GM23338 (cell line): ENCODE data around the gene DDR2. TPM values are rescaled to one million over a fixed set of nuclear protein-coding genes. Genes with fewer than 3 reads are reported as not detected.

ENCODE experiments used
- ATAC-seq: fragments of 200-7000 bp; cut with Tn5 transposase; 3 replicates; pipeline ENCODE4 v1.9.1; 2020
- DNase-seq: peaks from one replicate; pipeline ENCODE4 v3.0.0-alpha.2; 2015; ENCODE audit warnings: low spot score
- H2AFZ ChIP-seq: fragments of 200-600 bp; sonication (generic); 2 replicates; pipeline ENCODE4 v1.8.0; 2016; ENCODE audit warnings: antibody characterized with exemption, mild to moderate bottlenecking, moderate library complexity
- H3F3A ChIP-seq: fragments of 200-600 bp; sonication (generic); replicated peaks from 2 replicates; pipeline ENCODE4 v1.8.0; 2017; ENCODE audit warnings: antibody characterized with exemption, mixed run types, low read depth
- H3K27ac ChIP-seq: fragments of 200-600 bp; sonication (generic); 2 replicates; pipeline ENCODE4 v1.6.1; 2016; ENCODE audit warnings: low read depth
- H3K27me3 ChIP-seq: fragments of 200-600 bp; sonication (generic); 2 replicates; pipeline ENCODE4 v1.8.0; 2016; ENCODE audit warnings: mild to moderate bottlenecking, mixed run types, moderate library complexity; ENCODE audit not compliant: insufficient read depth
- H3K36me3 ChIP-seq: fragments of 200-600 bp; sonication (generic); 2 replicates; pipeline ENCODE4 v1.8.0; 2016; ENCODE audit warnings: mild to moderate bottlenecking; ENCODE audit not compliant: insufficient read depth
- H3K4me1 ChIP-seq: fragments of 200-600 bp; sonication (generic); 2 replicates; pipeline ENCODE4 v1.8.0; 2016; ENCODE audit warnings: mild to moderate bottlenecking, moderate library complexity; ENCODE audit not compliant: insufficient read depth
- H3K4me2 ChIP-seq: fragments of 200-600 bp; sonication (generic); 2 replicates; pipeline ENCODE4 v1.7.1; 2017; ENCODE audit warnings: mixed run types
- H3K4me3 ChIP-seq: fragments of 200-600 bp; sonication (generic); 2 replicates; pipeline ENCODE4 v1.6.1; 2016; ENCODE audit warnings: mixed run types
- H3K79me2 ChIP-seq: fragments of 200-600 bp; sonication (generic); replicated peaks from 2 replicates; pipeline ENCODE4 v1.8.0; 2017; ENCODE audit warnings: mild to moderate bottlenecking; ENCODE audit not compliant: insufficient read depth
- H3K9me2 ChIP-seq: fragments of 200-600 bp; sonication (generic); 2 replicates; pipeline ENCODE4 v1.8.0; 2017; ENCODE audit not compliant: insufficient read depth
- H4K20me1 ChIP-seq: fragments of 200-600 bp; sonication (generic); replicated peaks from 2 replicates; pipeline ENCODE4 v1.8.0; 2017; ENCODE audit warnings: mild to moderate bottlenecking; ENCODE audit not compliant: insufficient read depth
- H3K27ac Mint-ChIP-seq: 2 replicates; pipeline ENCODE4 v1.8.0; 2020; ENCODE audit warnings: inconsistent platforms, mild to moderate bottlenecking, moderate library complexity, mixed read lengths
- H3K27me3 Mint-ChIP-seq: 3 replicates; pipeline ENCODE4 v1.8.0; 2022; ENCODE audit warnings: low read depth, mild to moderate bottlenecking, moderate library complexity, mixed read lengths, inconsistent platforms; ENCODE audit not compliant: insufficient read depth, poor library complexity
- H3K36me3 Mint-ChIP-seq: 3 replicates; pipeline ENCODE4 v1.8.0; 2021; ENCODE audit warnings: low read depth, mild to moderate bottlenecking, inconsistent platforms, moderate library complexity, mixed read lengths
- H3K4me1 Mint-ChIP-seq: 3 replicates; pipeline ENCODE4 v1.8.0; 2020; ENCODE audit warnings: mild to moderate bottlenecking, inconsistent platforms, mixed read lengths
- H3K4me3 Mint-ChIP-seq: 3 replicates; pipeline ENCODE4 v1.8.0; 2021; ENCODE audit warnings: moderate library complexity, mild to moderate bottlenecking, inconsistent platforms, mixed read lengths
- H3K9me3 Mint-ChIP-seq: 3 replicates; pipeline ENCODE4 v1.8.0; 2020; ENCODE audit warnings: moderate library complexity, mild to moderate bottlenecking, inconsistent platforms, mixed read lengths
- CREB1 ChIP-seq: fragments of 250-450 bp; sonication (Bioruptor Pico); IDR thresholded peaks from 2 replicates; pipeline ENCODE4 v1.5.0; 2020; ENCODE audit warnings: low read depth, mild to moderate bottlenecking, moderate library complexity
- CTCF ChIP-seq, 2 experiments: fragments of 200-600 bp in 1 of 2; sonication (generic) in 1 of 2; conservative IDR thresholded peaks; 2 replicates each; pipeline versions ENCODE4 v1.5.1 to v1.6.1; 2016 to 2017; ENCODE audit warnings: antibody characterized with exemption in 2 of 2, low read depth in 2 of 2, mild to moderate bottlenecking in 2 of 2, moderate library complexity in 1 of 2
- EZH2 ChIP-seq: fragments of 200-600 bp; sonication (generic); IDR thresholded peaks from one replicate; pipeline ENCODE4 v1.8.0; 2017; ENCODE audit warnings: antibody characterized with exemption, mild to moderate bottlenecking, low read depth; ENCODE audit not compliant: unreplicated experiment
- EZH2phosphoT487 ChIP-seq: fragments of 200-600 bp; sonication (generic); IDR thresholded peaks from one replicate; pipeline ENCODE4 v1.8.1; 2018; ENCODE audit warnings: antibody characterized with exemption; ENCODE audit not compliant: unreplicated experiment
- JUNB ChIP-seq: IDR thresholded peaks from one replicate; pipeline ENCODE4 v1.6.1; 2016; ENCODE audit warnings: antibody characterized with exemption; ENCODE audit not compliant: unreplicated experiment
- NANOG ChIP-seq: IDR thresholded peaks from 2 replicates; pipeline ENCODE4 v1.6.1; 2016; ENCODE audit warnings: antibody characterized with exemption, borderline replicate concordance
- POLR2AphosphoS5 ChIP-seq: IDR thresholded peaks from 2 replicates; pipeline ENCODE4 v1.6.1; 2016; ENCODE audit warnings: antibody characterized with exemption, low read depth
- REST ChIP-seq: IDR thresholded peaks from one replicate; pipeline ENCODE4 v1.6.1; 2018; ENCODE audit warnings: antibody characterized with exemption; ENCODE audit not compliant: unreplicated experiment
- STAT1 ChIP-seq: IDR thresholded peaks from one replicate; pipeline ENCODE4 v1.6.1; 2016; ENCODE audit warnings: antibody characterized with exemption; ENCODE audit not compliant: unreplicated experiment
- ZNF114 ChIP-seq: fragments of 250-450 bp; sonication (Bioruptor Pico); IDR thresholded peaks from 2 replicates; pipeline ENCODE4 v1.5.0; 2020; ENCODE audit warnings: mild to moderate bottlenecking, moderate library complexity
- ZNF331 ChIP-seq: fragments of 250-450 bp; sonication (Bioruptor Pico); IDR thresholded peaks from 2 replicates; pipeline ENCODE4 v1.5.0; 2020; ENCODE audit warnings: low read depth, mild to moderate bottlenecking, moderate library complexity
- polyA plus RNA-seq: library from polyadenylated mRNA; unstranded; fragments of >200 nt; fragmentation: Nextera tagmentation; extraction: Ambion mirVana; gene quantifications from 2 replicates; pipeline ENCODE4 v1.2.1, GENCODE V29; 2016
- total RNA-seq: library from RNA; depleted of rRNA; stranded (reverse); fragments of >200 nt; shearing (Covaris generic); gene quantifications from 2 replicates; pipeline ENCODE4 v1.2.3, GENCODE V29; 2014
- TF ChIP-seq, protein P1 (sequence below): IDR thresholded peaks from 2 replicates; pipeline ENCODE4 v1.6.1; 2016; ENCODE audit warnings: antibody characterized with exemption
- TF ChIP-seq, protein P2 (sequence below): fragments of 250-450 bp; sonication (Bioruptor Pico); IDR thresholded peaks from 2 replicates; pipeline ENCODE4 v1.5.0; 2020; ENCODE audit warnings: mild to moderate bottlenecking, moderate library complexity

The DDR2 gene
- total and polyA plus RNA-seq, 2 experiments from 2014 or later, result 0.66 to 1.8 TPM

DNA sequence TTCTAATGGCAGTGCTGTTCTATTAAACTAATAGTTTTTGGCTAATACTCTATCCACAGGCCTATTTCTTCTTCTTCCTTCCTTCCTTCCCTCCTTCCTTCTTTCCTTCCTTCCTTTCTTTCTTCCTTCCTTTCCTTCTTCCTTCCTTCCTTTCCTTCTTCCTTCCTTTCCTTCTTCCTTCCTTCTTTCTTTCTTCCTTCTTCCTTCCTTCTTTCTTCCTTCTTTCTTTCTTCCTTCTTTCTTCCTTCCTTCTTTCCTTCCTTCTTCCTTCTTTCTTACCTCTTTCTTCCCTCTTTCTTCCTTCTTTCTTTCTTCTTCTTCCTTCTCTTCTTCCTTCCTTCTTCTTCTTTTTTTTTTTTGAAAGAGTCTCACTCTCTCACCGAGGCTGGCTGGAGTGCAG is 197.0 kb downstream of the DDR2 start:
- Mint-ChIP-seq H3K36me3 (no peaks in the 10 kb centered on the region), H3K9me3 (no peaks in the 10 kb centered on the region), H3K27ac (no peak overlapping the region), H3K27me3 (no peaks in the 10 kb centered on the region), H3K4me3 (no peak overlapping the region), H3K4me1 (peaks cover 8% of the 10 kb centered on the region; the same call in 2 of the 3 replicates)
- Histone ChIP-seq H4K20me1 (no peaks in the 10 kb centered on the region), H3K4me1 (peaks cover 6% of the 10 kb centered on the region; the same call in 1 of the 2 replicates), H3K36me3 (no peaks in the 10 kb centered on the region), H3K4me3 (no peak overlapping the region), H3K4me2 (no peak overlapping the region), H3K9me2 (peaks cover 5% of the 10 kb centered on the region; the same call in 1 of the 2 replicates), H2AFZ (no peak overlapping the region), H3F3A (no peaks in the 10 kb centered on the region), H3K79me2 (no peaks in the 10 kb centered on the region), H3K27me3 (no peaks in the 10 kb centered on the region; the same call in 1 of the 2 replicates), H3K27ac (no peak overlapping the region)
- no peak for ATAC-seq
- DNase-seq, result no peak
- TF ChIP-seq ZNF331 (no peak), CTCF (conservative IDR thresholded peaks at IDR 0.05; ENCODE audit: low read depth in 2 of 2) (no peak), EZH2 (no peak), JUNB (no peak), REST (no peak), ZNF114 (CRISPR knock-in tag) (no peak), POLR2AphosphoS5 (no peak), STAT1 (no peak), CREB1 (no peak), NANOG (no peak), EZH2phosphoT487 (no peak)
- TF ChIP-seq, protein P1, sequence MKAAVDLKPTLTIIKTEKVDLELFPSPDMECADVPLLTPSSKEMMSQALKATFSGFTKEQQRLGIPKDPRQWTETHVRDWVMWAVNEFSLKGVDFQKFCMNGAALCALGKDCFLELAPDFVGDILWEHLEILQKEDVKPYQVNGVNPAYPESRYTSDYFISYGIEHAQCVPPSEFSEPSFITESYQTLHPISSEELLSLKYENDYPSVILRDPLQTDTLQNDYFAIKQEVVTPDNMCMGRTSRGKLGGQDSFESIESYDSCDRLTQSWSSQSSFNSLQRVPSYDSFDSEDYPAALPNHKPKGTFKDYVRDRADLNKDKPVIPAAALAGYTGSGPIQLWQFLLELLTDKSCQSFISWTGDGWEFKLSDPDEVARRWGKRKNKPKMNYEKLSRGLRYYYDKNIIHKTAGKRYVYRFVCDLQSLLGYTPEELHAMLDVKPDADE, result no peak
- TF ChIP-seq, protein P2, sequence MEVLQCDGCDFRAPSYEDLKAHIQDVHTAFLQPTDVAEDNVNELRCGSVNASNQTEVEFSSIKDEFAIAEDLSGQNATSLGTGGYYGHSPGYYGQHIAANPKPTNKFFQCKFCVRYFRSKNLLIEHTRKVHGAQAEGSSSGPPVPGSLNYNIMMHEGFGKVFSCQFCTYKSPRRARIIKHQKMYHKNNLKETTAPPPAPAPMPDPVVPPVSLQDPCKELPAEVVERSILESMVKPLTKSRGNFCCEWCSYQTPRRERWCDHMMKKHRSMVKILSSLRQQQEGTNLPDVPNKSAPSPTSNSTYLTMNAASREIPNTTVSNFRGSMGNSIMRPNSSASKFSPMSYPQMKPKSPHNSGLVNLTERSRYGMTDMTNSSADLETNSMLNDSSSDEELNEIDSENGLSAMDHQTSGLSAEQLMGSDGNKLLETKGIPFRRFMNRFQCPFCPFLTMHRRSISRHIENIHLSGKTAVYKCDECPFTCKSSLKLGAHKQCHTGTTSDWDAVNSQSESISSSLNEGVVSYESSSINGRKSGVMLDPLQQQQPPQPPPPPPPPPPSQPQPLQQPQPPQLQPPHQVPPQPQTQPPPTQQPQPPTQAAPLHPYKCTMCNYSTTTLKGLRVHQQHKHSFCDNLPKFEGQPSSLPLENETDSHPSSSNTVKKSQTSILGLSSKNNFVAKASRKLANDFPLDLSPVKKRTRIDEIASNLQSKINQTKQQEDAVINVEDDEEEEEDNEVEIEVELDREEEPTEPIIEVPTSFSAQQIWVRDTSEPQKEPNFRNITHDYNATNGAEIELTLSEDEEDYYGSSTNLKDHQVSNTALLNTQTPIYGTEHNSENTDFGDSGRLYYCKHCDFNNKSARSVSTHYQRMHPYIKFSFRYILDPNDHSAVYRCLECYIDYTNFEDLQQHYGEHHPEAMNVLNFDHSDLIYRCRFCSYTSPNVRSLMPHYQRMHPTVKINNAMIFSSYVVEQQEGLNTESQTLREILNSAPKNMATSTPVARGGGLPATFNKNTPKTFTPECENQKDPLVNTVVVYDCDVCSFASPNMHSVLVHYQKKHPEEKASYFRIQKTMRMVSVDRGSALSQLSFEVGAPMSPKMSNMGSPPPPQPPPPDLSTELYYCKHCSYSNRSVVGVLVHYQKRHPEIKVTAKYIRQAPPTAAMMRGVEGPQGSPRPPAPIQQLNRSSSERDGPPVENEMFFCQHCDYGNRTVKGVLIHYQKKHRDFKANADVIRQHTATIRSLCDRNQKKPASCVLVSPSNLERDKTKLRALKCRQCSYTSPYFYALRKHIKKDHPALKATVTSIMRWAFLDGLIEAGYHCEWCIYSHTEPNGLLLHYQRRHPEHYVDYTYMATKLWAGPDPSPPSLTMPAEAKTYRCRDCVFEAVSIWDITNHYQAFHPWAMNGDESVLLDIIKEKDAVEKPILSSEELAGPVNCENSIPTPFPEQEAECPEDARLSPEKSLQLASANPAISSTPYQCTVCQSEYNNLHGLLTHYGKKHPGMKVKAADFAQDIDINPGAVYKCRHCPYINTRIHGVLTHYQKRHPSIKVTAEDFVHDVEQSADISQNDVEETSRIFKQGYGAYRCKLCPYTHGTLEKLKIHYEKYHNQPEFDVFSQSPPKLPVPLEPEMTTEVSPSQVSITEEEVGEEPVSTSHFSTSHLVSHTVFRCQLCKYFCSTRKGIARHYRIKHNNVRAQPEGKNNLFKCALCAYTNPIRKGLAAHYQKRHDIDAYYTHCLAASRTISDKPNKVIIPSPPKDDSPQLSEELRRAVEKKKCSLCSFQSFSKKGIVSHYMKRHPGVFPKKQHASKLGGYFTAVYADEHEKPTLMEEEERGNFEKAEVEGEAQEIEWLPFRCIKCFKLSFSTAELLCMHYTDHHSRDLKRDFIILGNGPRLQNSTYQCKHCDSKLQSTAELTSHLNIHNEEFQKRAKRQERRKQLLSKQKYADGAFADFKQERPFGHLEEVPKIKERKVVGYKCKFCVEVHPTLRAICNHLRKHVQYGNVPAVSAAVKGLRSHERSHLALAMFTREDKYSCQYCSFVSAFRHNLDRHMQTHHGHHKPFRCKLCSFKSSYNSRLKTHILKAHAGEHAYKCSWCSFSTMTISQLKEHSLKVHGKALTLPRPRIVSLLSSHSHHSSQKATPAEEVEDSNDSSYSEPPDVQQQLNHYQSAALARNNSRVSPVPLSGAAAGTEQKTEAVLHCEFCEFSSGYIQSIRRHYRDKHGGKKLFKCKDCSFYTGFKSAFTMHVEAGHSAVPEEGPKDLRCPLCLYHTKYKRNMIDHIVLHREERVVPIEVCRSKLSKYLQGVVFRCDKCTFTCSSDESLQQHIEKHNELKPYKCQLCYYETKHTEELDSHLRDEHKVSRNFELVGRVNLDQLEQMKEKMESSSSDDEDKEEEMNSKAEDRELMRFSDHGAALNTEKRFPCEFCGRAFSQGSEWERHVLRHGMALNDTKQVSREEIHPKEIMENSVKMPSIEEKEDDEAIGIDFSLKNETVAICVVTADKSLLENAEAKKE (CRISPR knock-in tag), result no peak
